Measurements from ENCODE around the gene PRMT1. TPM values are rescaled to one million over a fixed set of nuclear protein-coding genes. Genes with fewer than 3 reads are reported as not detected.

The PRMT1 gene
- total and polyA plus RNA-seq, 2 donors (not counting 1 experiment from before 2014, with no cell fraction given), result 175 to 310 TPM

DNA sequence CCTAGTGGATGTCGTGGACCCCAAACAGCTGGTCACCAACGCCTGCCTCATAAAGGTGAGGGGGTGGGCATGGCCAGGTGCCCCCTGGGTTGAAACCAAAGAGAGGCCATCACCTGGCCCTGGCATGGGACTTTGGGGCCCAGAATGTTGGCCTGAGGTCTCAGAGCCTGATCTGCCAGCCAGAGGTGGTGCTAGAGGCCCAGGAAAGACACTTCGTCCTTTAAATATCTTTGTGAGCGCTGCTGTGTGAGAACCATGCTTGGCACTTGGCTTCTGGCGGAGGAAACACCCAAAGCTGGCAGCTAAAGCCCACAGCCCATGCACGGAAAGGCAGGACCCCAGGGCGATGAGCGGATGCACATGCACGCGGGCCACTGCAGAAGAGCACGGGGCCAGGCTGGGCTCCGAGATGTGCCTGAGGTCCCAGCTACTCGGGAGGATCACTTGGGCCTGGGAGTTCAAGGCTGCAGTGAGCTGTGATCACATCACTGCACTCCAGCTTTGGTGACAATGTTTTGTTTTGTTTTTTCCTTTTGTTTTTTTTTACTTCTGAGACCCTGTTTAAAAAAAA is 8.0 kb downstream of the PRMT1 start:
- no peak overlapping the region for H3K9ac ChIP-seq (ENCODE audit: low read length)

More for the DNA sequence above, 8.0 kb downstream of the PRMT1 start:
- TF ChIP-seq, protein P1, sequence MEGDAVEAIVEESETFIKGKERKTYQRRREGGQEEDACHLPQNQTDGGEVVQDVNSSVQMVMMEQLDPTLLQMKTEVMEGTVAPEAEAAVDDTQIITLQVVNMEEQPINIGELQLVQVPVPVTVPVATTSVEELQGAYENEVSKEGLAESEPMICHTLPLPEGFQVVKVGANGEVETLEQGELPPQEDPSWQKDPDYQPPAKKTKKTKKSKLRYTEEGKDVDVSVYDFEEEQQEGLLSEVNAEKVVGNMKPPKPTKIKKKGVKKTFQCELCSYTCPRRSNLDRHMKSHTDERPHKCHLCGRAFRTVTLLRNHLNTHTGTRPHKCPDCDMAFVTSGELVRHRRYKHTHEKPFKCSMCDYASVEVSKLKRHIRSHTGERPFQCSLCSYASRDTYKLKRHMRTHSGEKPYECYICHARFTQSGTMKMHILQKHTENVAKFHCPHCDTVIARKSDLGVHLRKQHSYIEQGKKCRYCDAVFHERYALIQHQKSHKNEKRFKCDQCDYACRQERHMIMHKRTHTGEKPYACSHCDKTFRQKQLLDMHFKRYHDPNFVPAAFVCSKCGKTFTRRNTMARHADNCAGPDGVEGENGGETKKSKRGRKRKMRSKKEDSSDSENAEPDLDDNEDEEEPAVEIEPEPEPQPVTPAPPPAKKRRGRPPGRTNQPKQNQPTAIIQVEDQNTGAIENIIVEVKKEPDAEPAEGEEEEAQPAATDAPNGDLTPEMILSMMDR (IDR thresholded peaks at IDR 0.05), result no peak
- no peak for TF ChIP-seq EZH2 (IDR thresholded peaks at IDR 0.05; ENCODE audit: borderline replicate concordance, insufficient read depth, low read depth, low read length, poor library complexity, severe bottlenecking)
- 99% methylated on average over 13 of the region's 13 CpGs for WGBS (ENCODE audit: insufficient coverage)
- Mint-ChIP-seq H3K4me1 (peaks cover 19% of the 10 kb centered on the region), H3K27me3 (peaks cover 3% of the 10 kb centered on the region), H3K27ac (no peak overlapping the region), H3K4me3 (no peak overlapping the region), H3K9me3 (ENCODE audit: insufficient read depth) (no peaks in the 10 kb centered on the region)
- Histone ChIP-seq H3K4me1 (ENCODE audit: control insufficient read depth in 2 of 2, insufficient read depth in 2 of 2, low read length in 2 of 2) (peaks cover 16 to 19% of the 10 kb centered on the region in 2 donors), H2AFZ (ENCODE audit: insufficient read depth, low read depth, low read length, poor library complexity, severe bottlenecking) (no peak overlapping the region), H3K79me2 (ENCODE audit: control insufficient read depth, insufficient read depth, low read length) (peaks cover 32% of the 10 kb centered on the region), H3K9me3 (ENCODE audit: control extremely low read depth in 1 of 3, control insufficient read depth in 2 of 3, insufficient read depth in 1 of 3, low read length in 2 of 3) (peaks cover 0 to 7% (median 0%) of the 10 kb centered on the region in 3 donors), H4K20me1 (ENCODE audit: control insufficient read depth, insufficient read depth, low read length, poor library complexity, severe bottlenecking) (peaks cover 75% of the 10 kb centered on the region), H3K27ac (ENCODE audit: low read length in 2 of 2) (no peak overlapping the region), H3K4me2 (replicated peaks; ENCODE audit: low read depth, low read length, poor library complexity, severe bottlenecking) (no peak overlapping the region), H3K27me3 (replicated peaks in 1 of 4; ENCODE audit: control extremely low read depth in 1 of 4, control insufficient read depth in 3 of 4, insufficient read depth in 4 of 4, low read length in 3 of 4) (peaks cover 0 to 8% (median 4%) of the 10 kb centered on the region in 4 experiments), H3K4me3 (ENCODE audit: control extremely low read depth in 1 of 5, extremely low read depth in 1 of 5, insufficient read depth in 1 of 5, low read depth in 2 of 5, low read length in 4 of 5) (no peak overlapping the region), H3K36me3 (replicated peaks in 1 of 2; ENCODE audit: control extremely low read depth in 1 of 2, control insufficient read depth in 1 of 2, extremely low read depth in 1 of 2, insufficient read depth in 2 of 2, low read length in 1 of 2) (peaks cover 0 to 64% of the 10 kb centered on the region in 2 experiments)
- no peak for DNase-seq
- no peak for ATAC-seq (ENCODE audit: low read depth)
- intact Hi-C loops (cut with micrococcal nuclease), result no loop called here
- CTCF ChIA-PET, result interaction anchor here (1.3 to 1.4 kb wide), 3 partner anchors 9 to 182 kb away, joined by 3 to 5 read pairs (median 4); no protein-coding TSS in a partner anchor
- POLR2A ChIA-PET, result interaction anchor here (0.6 kb wide), 1 partner anchor 9 kb away, joined by 3 read pairs; no protein-coding TSS in a partner anchor

Data from B cell (primary cell).